Endothelial cell (in vitro differentiated cells): ENCODE data around the gene FRMD7. TPM values are rescaled to one million over a fixed set of nuclear protein-coding genes. Genes with fewer than 3 reads are reported as not detected.
"Not testable (repeated sequence)": the region's sequence is repeated elsewhere in the genome, so short reads cannot be mapped to it uniquely, and the experiment has no call there.

Experiments
- DNase-seq: peaks from one replicate; pipeline ENCODE4 v3.0.0; 2021; ENCODE audit warnings: low spot score
- H3K27ac Mint-ChIP-seq: one replicate; pipeline ENCODE4 v1.8.0; 2021; ENCODE audit warnings: mixed read lengths, inconsistent platforms; ENCODE audit not compliant: unreplicated experiment
- H3K27me3 Mint-ChIP-seq: one replicate; pipeline ENCODE4 v1.8.0; 2021; ENCODE audit warnings: mild to moderate bottlenecking, moderate library complexity, mixed read lengths, inconsistent platforms; ENCODE audit not compliant: unreplicated experiment
- H3K36me3 Mint-ChIP-seq: one replicate; pipeline ENCODE4 v1.8.0; 2021; ENCODE audit warnings: mild to moderate bottlenecking, low read depth, mixed read lengths, inconsistent platforms; ENCODE audit not compliant: unreplicated experiment
- H3K4me1 Mint-ChIP-seq: one replicate; pipeline ENCODE4 v1.8.0; 2021; ENCODE audit warnings: mild to moderate bottlenecking, mixed read lengths, inconsistent platforms; ENCODE audit not compliant: unreplicated experiment
- H3K4me3 Mint-ChIP-seq: one replicate; pipeline ENCODE4 v1.8.0; 2021; ENCODE audit warnings: mild to moderate bottlenecking, mixed read lengths, inconsistent platforms; ENCODE audit not compliant: unreplicated experiment
- H3K9me3 Mint-ChIP-seq: one replicate; pipeline ENCODE4 v1.8.0; 2021; ENCODE audit warnings: mixed read lengths, inconsistent platforms; ENCODE audit not compliant: unreplicated experiment
- total RNA-seq: library from RNA; stranded (reverse); fragmentation: NEBNext Ultra II Directional; extraction: Animal tissue kit (Norgen Biotek cat#: 25700); gene quantifications from one replicate; pipeline ENCODE4 v1.2.1, GENCODE V29; 2021; ENCODE audit not compliant: unreplicated experiment
- TF ChIP-seq, protein P1 (sequence below): fragments of 200-600 bp; sonication (generic); IDR thresholded peaks from one replicate; pipeline ENCODE4 v1.5.0; 2021; ENCODE audit warnings: antibody characterized with exemption; ENCODE audit not compliant: unreplicated experiment

FRMD7 gene
- total RNA-seq, 1 donor from 2014 or later: not detected

DNA sequence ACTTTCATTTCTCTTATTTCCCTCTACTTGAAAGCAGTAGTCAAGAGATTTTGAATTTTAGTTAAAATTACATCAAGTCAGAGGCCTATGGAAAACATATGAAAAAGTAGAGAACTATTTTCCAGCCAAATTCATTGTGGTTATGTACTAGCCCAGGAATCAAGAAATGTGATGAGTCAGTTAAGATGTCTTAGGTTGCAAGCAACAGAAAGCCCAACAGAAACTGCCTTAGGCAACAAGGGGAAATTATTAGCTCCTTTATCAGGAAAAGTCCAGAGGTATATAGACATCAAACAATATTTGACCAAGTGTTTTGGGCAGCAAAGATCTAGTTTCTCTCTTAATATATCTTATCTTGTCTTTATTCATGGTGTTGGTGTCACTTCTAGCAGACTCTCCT is 37.8 kb upstream of the FRMD7 start:
- no peaks in the 10 kb centered on the region for H3K36me3 Mint-ChIP-seq
- DNase-seq: no peak
- no peak overlapping the region for H3K4me3 Mint-ChIP-seq
- no peaks in the 10 kb centered on the region for H3K4me1 Mint-ChIP-seq
- H3K27ac Mint-ChIP-seq: no peak overlapping the region
- H3K9me3 Mint-ChIP-seq: peaks cover 7% of the 10 kb centered on the region
- TF ChIP-seq, protein P1, sequence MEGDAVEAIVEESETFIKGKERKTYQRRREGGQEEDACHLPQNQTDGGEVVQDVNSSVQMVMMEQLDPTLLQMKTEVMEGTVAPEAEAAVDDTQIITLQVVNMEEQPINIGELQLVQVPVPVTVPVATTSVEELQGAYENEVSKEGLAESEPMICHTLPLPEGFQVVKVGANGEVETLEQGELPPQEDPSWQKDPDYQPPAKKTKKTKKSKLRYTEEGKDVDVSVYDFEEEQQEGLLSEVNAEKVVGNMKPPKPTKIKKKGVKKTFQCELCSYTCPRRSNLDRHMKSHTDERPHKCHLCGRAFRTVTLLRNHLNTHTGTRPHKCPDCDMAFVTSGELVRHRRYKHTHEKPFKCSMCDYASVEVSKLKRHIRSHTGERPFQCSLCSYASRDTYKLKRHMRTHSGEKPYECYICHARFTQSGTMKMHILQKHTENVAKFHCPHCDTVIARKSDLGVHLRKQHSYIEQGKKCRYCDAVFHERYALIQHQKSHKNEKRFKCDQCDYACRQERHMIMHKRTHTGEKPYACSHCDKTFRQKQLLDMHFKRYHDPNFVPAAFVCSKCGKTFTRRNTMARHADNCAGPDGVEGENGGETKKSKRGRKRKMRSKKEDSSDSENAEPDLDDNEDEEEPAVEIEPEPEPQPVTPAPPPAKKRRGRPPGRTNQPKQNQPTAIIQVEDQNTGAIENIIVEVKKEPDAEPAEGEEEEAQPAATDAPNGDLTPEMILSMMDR: no peak
- H3K27me3 Mint-ChIP-seq: peaks cover 1% of the 10 kb centered on the region

DNA sequence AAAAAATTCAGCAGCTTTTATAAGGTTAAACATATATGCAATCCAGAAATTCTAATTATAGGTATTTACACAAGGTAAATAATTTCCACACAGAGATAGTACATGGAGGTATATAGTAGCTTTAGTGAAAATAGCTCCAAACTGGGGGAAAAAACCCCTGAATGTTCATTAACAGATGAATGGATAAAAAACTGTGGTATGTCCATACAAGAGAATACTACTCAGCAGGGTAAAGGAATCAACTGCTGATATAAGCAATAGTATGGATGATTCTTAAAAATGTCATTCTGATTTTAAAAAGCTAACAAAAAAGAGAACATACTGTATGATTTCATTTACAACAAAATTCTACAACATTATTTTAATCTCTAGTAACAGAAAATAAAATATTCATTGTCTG is 37.2 kb upstream of the FRMD7 start:
- no peaks in the 10 kb centered on the region for H3K36me3 Mint-ChIP-seq
- no peaks in the 10 kb centered on the region for H3K4me1 Mint-ChIP-seq
- peaks cover 7% of the 10 kb centered on the region for H3K9me3 Mint-ChIP-seq

DNA sequence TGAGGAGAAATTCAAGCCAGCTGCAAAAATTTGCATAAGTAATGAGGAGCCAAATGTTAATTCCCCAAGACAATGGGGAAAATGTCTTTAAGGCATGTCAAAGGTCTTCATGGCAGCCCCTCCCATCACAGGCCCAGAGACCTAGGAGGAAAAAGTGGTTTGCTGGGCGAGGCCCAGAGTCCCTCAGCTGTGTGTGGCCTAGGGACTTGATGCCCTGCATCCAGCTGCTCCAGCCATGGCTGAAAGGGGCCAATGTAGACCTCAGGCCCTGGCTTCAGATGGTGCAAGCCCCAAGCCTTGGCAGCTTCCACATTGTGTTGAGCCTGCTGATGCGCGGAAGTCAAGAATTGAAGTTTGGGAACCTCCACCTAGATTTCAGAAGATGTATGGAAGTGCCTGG is 35.3 kb upstream of the FRMD7 start:
- H3K27me3 Mint-ChIP-seq, H3K36me3 Mint-ChIP-seq, H3K27ac Mint-ChIP-seq, H3K4me1 Mint-ChIP-seq, H3K9me3 Mint-ChIP-seq, H3K4me3 Mint-ChIP-seq, DNase-seq: not testable (repeated sequence)

More for the DNA sequence above, 37.2 kb upstream of the FRMD7 start:
- TF ChIP-seq, protein P1: no peak
- no peak overlapping the region for H3K27ac Mint-ChIP-seq
- no peak overlapping the region for H3K4me3 Mint-ChIP-seq
- peaks cover 1% of the 10 kb centered on the region for H3K27me3 Mint-ChIP-seq
- DNase-seq: no peak

DNA sequence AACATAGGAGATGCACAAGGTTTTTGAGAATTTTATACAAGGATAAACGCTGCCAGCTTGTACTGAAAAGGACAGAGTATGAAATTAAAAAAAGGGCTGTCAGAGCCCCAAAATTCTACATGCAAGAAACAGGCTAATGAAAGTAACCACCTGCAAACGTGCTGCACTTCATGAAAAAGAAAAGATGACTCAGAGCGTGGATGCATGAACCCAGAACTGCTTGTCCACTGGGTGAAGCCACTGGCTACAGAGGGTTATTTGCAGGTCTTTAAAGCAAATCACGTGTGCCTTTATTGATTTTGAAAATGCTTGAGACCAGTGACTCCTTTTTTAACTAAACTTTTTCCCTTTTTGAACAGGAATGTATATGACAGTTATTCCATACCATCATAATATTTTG is 25.3 kb upstream of the FRMD7 start:
- TF ChIP-seq, protein P1: no peak
- Mint-ChIP-seq H3K36me3 (no peaks in the 10 kb centered on the region), H3K27me3 (no peaks in the 10 kb centered on the region), H3K9me3 (no peaks in the 10 kb centered on the region), H3K27ac (no peak overlapping the region), H3K4me3 (no peak overlapping the region), H3K4me1 (peaks cover 9% of the 10 kb centered on the region)
- DNase-seq: no peak

DNA sequence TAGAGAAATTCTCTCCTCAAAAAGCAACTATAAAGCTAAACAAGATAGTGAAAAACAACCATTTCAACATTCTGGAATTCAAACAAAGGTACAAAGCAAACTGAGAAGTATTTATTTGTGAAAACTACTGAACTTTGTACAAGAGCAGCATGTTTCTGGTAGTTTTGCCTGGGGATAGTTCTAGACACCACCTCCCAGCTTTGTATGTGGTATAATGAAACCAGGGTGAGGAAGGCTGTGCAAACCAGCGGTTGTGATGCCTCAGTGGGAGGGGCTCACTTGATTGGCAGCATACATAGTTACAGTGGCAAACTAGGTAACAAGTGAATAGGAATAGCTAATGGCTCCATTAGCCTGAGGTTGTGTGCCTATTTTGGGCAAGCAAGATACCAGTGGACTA is 18.6 kb upstream of the FRMD7 start:
- no peaks in the 10 kb centered on the region for H3K36me3 Mint-ChIP-seq
- H3K4me3 Mint-ChIP-seq: no peak overlapping the region
- TF ChIP-seq, protein P1: no peak
- H3K4me1 Mint-ChIP-seq: peaks cover 30% of the 10 kb centered on the region
- peak overlapping the region; percentile 96 for H3K27ac Mint-ChIP-seq
- no peak for DNase-seq
- H3K27me3 Mint-ChIP-seq: no peaks in the 10 kb centered on the region
- no peaks in the 10 kb centered on the region for H3K9me3 Mint-ChIP-seq

DNA sequence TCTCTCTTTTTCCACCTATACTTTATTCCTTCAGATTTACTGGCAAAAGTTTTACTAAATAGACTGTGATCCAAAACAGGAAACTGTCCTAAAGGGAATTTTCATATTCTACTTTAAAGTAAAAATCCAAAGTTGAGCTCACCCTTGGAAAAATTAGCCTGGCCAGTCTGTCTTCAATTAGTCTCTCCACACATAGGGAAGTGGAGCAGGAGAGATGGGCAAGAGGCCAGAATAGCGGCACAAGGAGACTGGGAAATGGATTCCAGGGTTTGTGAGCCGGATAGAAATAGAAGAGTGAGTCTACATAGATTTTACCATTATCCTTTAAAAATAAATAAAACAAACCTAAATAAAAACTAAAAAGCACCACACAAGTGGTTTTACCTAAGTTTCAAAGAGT is 16.2 kb upstream of the FRMD7 start:
- peaks cover 20% of the 10 kb centered on the region for H3K4me1 Mint-ChIP-seq
- TF ChIP-seq, protein P1: no peak
- no peaks in the 10 kb centered on the region for H3K36me3 Mint-ChIP-seq
- no peak overlapping the region for H3K27ac Mint-ChIP-seq
- H3K27me3 Mint-ChIP-seq: no peaks in the 10 kb centered on the region
- no peaks in the 10 kb centered on the region for H3K9me3 Mint-ChIP-seq
- no peak for DNase-seq
- H3K4me3 Mint-ChIP-seq: no peak overlapping the region
